Measurements from ENCODE around the gene TASOR.

GRCh38 chr3:56664823-56665222 is 18.2 kb downstream of the TASOR start:
- TF ChIP-seq POLR2A (IDR thresholded peaks at IDR 0.05) (no peak), POLR2AphosphoS5 (IDR thresholded peaks at IDR 0.05; ENCODE audit: insufficient read depth in 1 of 2, low read depth in 1 of 2) (no peak), CTCF (IDR thresholded peaks at IDR 0.05) (no peak)

All from vagina (tissue), 2 donors.